22Rv1 (cell line): ENCODE results near the gene LYL1.

Experiments used
- CTCF ChIP-seq: fragments of 450-650 bp; IDR thresholded peaks from 2 replicates; pipeline ENCODE4 v1.5.1; 2017; ENCODE audit warnings: mild to moderate bottlenecking
- ZFX ChIP-seq: fragments of 450-650 bp; IDR thresholded peaks from 2 replicates; pipeline ENCODE4 v1.6.1; 2017; ENCODE audit warnings: antibody characterized with exemption, borderline replicate concordance

DNA sequence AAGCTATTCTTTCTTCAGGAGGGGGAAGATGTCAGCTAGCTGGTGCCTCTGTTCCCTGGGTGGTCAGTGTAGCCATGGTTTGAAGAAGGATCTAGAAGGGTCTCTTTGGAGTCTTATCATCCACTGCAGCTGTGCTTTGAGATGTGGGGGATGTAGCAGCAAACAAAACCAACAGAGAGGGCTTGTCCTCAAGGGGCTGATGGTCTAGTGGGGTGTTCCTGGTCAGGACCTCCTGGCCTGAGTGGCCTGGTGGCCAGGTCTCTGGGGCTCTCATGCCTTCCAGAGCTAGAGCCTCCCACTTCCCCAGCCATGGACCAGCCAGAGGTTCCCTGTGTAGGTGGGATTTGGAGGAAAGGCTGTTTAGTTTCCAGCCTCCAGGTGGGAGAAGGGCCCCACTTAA lies 40.3 kb downstream of the LYL1 start:
- TF ChIP-seq CTCF = no peak
- TF ChIP-seq ZFX = no peak
